HG03558 (cell line): ENCODE data around the gene ZKSCAN3.
"Not testable (repeated sequence)": the region's sequence is repeated elsewhere in the genome, so short reads cannot be mapped to it uniquely, and the experiment has no call there.

Experiments used
- ATAC-seq: cut with Tn5 transposase; IDR thresholded peaks from one replicate; pipeline ENCODE4 v1.9.1; 2021; ENCODE audit warnings: moderate number of reproducible peaks; ENCODE audit not compliant: unreplicated experiment; ENCODE audit errors: extremely low read depth

Gene ZKSCAN3

GRCh38 chr6:28371280-28371679, 21.5 kb downstream of the ZKSCAN3 start:
- ATAC-seq, result no peak

GRCh38 chr6:28371706-28372451, 22.1 kb downstream of the ZKSCAN3 start:
- ATAC-seq, result peak; percentile 75

GRCh38 chr6:28373925-28374324, 24.2 kb downstream of the ZKSCAN3 start:
- no peak for ATAC-seq

- no peak for ATAC-seq
Measured at GRCh38 chr6:28377879-28378278, 28.1 kb downstream of the ZKSCAN3 start.

- no peak for ATAC-seq
Measured at GRCh38 chr6:28378644-28379043, 28.9 kb downstream of the ZKSCAN3 start.

- ATAC-seq, result no peak
Measured at GRCh38 chr6:28380381-28380780, 30.6 kb downstream of the ZKSCAN3 start.

- peak; percentile 56 for ATAC-seq
Measured at GRCh38 chr6:28383235-28384142, 33.7 kb downstream of the ZKSCAN3 start.

GRCh38 chr6:28384143-28384533, 34.4 kb downstream of the ZKSCAN3 start:
- ATAC-seq, result no peak

- no peak for ATAC-seq
Measured at GRCh38 chr6:28390688-28391087, 40.9 kb downstream of the ZKSCAN3 start.

GRCh38 chr6:28393912-28394662, 44.3 kb downstream of the ZKSCAN3 start:
- no peak for ATAC-seq

- no peak for ATAC-seq
Measured at GRCh38 chr6:28395918-28396317, 46.2 kb downstream of the ZKSCAN3 start.

GRCh38 chr6:28399350-28400121, 49.8 kb downstream of the ZKSCAN3 start, which contains the start of gene ZSCAN12:
TSS of gene ZSCAN12 (minus strand) at chr6:28399747. CDS start at chr6:28398405, 1,342 bp downstream.
- peak; percentile 66 for ATAC-seq

GRCh38 chr6:28400122-28400451, 50.3 kb downstream of the ZKSCAN3 start:
- ATAC-seq, result no peak

GRCh38 chr6:28401172-28401571, 51.4 kb downstream of the ZKSCAN3 start:
- no peak for ATAC-seq

GRCh38 chr6:28402197-28402596, 52.5 kb downstream of the ZKSCAN3 start:
- no peak for ATAC-seq

GRCh38 chr6:28403923-28404322, 54.2 kb downstream of the ZKSCAN3 start:
- ATAC-seq, result not testable (repeated sequence)

- ATAC-seq, result no peak
Measured at GRCh38 chr6:28407401-28407800, 57.7 kb downstream of the ZKSCAN3 start.

- ATAC-seq, result no peak
Measured at GRCh38 chr6:28408076-28408802, 58.5 kb downstream of the ZKSCAN3 start.

GRCh38 chr6:28410767-28411166, 61.0 kb downstream of the ZKSCAN3 start:
- no peak for ATAC-seq
